Measurements from ENCODE around the gene MIB2.
"Not testable (repeated sequence)": the region's sequence is repeated elsewhere in the genome, so short reads cannot be mapped to it uniquely, and the experiment has no call there.

Gene MIB2

DNA sequence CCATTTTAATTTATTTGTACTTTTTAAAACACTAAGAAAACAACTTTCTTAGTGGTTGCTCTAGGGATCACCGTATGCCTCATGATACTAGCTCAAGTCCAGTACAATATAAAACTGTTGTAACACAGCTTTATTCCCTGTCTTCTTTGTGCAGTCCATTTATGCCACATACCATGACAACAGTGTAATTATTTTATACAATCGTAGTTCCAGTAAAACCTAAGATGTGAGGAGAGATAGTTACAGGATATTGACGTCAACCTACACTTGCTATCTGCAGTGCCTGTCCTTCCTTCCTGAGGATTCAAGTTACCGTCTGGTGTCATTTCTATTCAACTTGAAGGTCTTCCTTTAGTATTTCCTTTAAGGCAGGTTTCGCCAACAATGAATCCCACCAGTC lies 31.0 kb downstream of the MIB2 start:
- DNase-seq = not testable (repeated sequence)

DNA sequence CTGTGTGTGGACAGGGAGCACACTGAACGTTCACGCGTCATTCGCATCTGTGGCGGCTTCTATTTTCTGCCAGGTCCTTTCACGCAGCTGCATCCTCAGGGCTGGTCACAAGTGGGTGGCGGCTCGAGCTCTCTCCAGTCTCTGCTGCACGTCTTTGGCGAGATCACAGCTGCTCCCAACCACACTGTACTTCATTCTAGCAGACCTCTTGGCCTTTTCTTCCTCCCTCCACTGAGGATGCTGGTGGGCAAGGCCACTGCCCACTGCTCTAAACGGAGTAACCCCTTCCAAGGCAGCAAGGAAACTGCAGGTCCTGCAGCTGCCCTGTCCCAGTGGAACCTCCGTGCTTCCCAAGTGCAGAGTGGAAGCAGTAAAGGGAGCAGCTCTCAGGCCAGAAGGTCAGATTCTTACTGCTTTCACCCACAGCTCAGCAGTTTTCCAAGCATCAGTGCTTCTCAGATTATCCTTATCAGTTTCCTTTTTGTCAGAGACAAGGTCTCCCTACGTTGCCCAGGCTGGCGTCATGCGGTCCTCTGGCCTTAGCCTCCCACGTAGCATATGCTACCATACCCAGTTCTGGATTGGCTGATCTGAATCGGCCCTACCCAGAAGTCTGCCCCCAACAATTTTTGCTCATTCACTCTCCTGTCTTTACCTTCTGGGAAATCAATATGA lies 32.4 kb downstream of the MIB2 start:
- not testable (repeated sequence) for DNase-seq

DNA sequence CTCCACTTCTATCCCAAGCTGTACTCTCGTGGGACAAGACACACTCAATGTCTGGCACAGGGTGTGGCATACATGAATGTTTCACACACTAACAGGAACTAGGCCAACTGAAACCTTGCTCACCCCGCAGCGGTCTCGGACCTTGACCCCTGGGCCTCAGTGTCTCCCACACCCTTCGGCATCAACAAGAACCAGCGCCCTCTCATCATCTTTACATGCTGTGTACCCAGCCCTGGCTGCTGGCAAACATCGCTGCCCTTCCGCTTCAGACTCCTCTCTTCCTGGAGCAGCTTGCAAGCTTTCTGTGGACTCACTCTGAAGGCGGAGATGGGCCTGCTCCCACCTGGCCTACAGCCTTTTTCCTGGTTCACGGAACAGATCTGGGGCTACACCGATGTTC lies 33.0 kb downstream of the MIB2 start:
- DNase-seq = not testable (repeated sequence)

DNA sequence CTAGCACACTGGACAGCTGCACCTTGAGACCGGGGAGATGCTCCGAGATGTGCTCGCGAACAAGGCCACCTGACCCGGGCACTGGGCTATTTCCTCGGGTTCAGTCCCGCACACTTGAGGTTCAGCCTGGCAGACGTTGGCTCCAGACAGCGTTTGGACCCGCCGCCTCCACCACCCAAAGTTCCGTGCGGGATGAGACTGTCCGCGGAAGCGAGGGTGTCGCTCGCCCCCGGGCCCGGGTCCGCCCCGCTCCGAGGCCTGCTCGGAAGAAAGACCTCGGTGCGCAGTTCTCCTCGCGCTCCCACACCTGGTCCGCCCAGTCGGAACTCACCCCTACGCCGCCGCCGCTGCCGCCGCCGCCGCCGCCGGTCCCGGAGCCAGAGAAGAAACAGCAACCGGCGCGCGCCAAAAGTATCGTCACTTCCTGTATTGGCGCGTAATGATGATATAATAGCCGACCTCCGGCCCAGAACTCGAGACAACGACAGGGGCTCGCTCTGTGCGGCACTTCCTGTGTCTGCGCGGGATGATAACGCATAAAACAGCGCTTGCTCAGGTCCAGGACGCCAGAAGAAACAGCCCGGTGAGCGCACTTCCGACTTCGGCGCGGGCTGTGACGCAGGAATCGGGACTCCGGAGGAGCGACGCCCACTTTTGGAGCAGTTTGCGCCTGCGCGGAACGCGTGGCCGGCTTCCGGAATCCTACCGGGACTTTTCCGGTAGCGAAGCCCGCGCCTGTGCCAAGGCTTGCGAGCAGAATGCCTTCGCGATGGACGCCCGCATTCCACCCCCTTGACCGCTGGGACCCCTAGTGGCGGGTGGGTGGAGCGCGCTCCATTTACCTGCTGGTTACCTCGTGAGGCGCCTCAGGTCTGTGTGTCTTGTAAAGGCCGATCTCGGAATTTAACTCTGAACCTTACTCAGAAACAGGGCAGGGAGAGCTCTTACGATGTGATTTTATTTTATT lies 43.6 kb downstream of the MIB2 start, which contains the start of gene CDK11B:
CDK11B (minus strand) TSS at position 422 of the 967 bp plus-strand sequence. CDS start 1,519 bp downstream, outside the sequence.
- peak; percentile 23 to 98 (median 88) for DNase-seq

DNA sequence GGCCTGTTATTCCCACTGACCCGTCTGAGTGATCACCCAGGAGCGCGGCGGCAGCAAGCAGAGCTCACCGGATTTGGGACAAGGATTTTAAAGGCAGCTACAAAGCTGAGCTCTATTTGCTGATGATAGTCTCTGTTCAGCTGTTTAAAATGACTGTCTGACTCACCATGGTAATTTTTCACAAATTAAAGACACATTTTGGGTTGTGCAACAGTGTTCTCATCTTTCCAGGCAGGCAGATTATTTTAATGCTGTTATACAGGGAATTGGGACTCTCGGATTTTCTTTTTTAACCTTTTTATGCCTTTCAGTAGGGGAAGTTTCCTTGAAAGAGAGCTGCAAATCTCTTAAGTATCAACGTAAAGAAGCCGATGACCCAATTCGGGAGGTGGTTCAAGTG lies 47.1 kb downstream of the MIB2 start:
- not testable (repeated sequence) for DNase-seq

DNA sequence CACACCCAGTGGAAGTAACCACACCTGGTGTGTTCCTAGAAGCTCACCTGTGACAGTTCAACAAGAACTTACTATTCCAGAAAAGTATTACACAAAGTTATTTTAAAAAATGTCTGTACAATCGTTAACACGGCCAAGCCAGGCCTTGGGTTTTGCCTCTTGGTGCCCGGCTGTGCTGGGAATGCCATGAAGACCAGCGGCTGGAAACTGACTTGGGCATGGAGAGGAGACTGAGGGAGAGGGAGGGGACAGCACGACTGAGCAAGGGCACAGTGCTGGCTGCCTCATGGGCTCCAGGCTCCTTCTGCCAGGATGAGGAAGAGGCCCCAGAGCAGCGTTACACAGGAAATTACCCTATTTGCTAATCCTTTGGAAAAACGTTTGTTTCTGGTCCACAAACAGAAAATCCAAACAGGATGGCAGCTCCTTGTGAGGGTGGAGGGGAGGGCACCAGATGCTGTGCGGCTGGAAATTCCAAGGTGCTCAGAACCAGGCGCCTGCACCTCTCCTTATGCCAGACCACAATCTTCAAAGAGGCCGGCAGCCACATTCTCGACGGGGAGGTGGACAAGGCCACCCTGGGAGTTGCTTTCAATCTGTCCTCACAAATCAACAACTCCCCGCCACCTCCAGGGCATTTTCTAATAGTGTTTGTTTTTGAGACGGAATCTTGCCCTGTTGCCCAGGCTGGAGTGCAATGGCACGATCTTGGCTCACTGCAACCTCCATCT lies 47.7 kb downstream of the MIB2 start:
- DNase-seq = not testable (repeated sequence)

DNA sequence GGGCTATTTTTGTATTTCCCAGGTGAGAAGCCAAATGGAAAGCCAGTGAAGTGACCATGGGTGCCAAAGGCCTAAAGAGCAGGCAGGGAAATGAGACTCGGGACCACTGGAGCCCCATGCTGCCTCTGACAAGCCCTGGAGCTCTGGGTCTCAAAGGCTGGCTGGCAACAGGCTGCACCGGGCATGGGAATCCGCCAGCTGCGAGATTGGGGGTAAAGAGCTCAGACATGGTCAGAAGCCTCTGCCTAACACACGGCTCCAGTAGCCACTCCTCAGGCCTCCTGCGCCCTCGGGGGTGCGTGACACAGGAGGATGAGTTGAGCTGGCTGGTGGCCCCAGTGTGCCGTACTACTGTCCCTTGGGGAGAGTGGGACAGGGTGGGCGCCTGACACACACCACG lies 49.0 kb downstream of the MIB2 start:
- not testable (repeated sequence) for DNase-seq

DNA sequence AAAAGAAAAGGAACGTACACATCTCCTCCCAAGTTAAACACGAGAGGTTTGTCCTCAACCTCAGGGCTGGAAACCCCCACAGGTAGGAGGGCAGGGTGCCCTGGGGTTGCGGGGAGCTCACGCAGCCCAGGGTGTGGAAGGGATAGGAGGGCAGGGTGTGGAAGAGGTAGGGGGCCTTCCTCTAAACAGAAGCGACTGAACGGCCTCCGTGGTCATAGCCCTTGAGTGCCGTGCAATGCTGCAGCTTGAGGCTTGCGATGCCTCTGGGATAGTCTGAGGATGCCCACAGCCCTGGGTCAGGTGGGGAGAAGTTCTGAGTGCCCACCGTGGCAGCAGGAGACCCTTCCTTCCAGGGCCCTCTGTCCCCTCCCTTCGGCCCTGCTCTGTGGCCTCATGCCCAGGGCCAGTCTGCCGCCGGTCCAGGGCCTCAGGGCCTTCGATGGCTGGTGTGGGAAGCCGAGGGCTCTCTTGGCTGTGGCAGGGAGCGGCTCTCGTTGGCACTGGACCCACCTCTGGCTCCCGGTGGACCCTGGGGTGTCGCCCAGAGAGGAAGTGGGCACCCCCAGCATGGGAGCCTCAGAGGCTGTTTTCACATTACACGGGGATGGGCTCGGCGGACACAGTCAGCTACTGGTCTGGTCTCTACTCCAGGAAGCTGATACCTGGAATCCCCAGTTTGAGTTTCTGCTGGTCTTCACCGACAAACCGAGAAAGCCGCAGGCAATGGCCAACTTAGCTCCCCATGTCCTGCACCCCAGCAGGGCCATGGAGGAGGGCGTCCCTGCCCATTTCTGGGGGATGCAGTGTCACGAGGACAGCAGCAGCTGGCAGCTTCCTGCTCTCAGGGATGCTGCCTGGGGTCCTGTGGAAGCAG lies 49.9 kb downstream of the MIB2 start:
- no peak for DNase-seq

DNA sequence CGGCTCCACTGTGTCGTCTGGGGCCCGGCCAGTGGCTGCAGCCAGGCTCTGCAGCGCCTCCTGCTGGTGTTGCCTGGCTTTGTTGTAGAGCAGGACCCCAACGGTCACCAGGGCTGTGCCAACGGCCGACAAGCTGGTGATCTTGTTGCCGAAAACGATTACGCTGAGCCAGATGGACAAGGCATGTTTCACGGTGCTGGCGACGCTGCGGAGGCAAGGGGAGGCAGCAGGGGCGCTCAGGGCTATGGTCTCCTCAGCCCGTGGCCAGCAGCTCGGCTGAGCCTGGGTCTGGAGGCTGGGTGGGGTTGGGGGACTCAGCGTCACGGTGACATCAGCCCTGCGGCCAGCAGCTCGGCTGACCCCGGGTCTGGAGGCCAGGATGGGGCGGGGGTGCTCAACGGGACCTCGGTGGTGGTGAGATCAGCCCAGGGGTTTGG lies 50.5 kb downstream of the MIB2 start:
- DNase-seq = no peak

DNA sequence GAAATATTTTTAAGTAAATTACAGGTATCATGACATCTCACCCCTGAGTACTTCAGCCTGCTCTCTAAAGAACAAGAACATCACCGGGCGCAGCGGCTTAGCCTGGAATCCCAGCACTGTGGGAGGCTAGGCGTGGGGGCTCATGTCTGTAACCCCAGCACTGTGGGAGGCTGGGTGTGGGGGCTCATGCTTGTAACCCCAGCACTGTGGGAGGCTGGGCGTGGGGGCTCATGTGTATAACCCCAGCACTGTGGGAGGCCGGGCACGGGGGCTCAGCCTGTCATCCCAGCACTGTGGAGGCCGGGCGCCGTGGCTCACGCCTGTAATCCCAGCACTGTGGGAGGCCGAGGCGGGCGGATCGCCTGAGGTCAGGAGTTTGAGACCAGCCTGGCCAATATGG lies 51.2 kb downstream of the MIB2 start:
- no peak for DNase-seq

DNA sequence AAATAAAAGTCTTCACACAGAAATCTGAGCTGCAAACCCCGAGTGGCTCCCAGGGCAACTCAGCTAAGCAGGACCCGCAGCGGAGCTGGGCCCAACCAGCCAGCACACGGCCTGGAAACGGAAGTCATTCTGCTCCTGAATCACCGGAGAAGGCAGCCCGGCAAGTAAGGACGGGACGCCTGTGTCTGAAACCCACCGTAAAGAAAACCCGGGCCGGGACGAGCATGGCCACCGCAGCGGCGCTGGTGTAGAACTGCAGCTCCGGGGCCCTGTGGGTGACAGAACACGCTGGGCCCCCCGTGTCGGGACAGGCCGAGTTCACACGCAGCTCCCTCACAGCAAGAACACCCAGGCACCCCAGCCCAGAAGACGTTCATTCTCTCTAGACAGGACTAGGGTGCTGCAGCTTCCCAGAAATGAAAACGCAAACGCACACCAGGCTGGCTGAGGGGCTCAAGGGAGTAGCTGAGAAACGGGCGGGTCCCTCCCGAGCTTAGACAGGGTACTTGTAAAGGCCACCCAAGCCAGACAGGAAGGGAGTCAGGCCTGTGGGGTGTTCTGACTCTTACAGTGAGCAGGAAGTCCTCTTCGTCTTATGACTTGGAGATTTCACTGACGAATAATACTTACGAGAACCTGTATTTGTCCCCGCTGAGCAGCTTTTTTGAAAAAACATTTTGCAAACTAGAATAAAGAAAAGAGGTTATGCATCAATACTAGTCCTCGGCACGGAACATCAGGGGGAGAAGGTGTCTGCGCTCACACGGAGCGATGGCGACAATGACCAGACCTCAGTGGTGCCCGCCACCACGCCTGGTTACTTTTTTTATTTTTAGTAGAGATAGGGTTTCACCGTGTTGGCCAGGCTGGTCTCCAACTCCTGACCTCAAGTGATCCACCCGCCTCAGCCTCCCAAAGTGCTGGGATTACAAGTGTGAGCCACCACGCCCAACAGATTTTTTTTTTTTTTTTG lies 54.5 kb downstream of the MIB2 start:
- no peak for DNase-seq

DNA sequence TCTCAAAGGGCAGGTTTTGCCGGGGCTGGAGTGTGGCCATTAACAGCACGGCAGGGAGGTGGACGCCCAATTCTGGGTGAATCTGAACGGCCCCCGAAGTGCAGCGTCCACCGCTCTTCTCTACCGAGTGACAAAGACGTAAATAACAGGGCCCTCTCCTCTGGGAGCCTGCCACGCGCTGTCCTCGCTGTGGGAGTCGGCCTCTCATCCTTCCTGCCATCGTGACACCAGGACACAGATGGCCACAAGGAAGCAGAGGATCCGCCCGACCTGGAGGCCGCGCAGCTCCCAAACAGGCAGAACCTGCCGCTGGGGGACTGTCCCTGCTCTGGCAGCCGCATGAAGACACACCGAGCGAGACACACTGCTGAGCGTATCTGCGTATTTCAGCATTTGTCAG lies 55.6 kb downstream of the MIB2 start:
- DNase-seq = no peak

DNA sequence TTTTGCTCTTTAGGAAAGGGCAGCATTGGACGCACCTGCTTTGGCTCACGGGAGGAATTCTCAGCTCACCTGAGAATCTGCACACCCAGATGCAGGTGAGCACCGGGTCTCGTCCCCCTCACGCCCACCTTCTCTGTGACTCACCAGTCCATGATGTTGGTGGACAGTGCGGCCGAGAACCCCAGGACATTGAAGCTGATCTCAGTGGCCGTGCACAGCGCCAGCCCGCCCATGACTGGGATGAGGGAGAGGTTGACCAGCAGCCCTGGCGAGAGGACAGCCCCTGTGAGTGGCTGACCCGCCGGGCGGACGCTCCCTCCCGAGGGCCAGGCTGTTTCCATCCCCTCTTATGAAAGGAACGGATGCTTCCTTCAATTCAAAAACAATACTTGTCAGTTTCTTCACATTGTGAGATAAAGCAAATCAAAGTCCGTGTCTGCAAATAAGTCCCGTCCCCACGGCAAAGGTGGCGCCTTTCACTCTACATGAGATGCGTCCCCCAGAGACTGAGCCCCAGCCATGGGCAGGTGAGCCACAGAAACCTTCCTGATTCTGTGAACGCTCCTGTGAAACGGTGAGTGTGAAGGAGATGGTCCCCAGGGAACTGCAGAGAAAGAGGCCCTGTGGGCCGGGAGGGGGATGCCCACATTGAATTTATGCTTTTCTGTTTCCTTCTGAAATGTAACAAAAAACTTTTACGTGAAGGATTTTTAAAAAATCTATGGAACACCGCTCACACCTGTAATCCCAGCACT lies 56.2 kb downstream of the MIB2 start:
- DNase-seq = no peak

DNA sequence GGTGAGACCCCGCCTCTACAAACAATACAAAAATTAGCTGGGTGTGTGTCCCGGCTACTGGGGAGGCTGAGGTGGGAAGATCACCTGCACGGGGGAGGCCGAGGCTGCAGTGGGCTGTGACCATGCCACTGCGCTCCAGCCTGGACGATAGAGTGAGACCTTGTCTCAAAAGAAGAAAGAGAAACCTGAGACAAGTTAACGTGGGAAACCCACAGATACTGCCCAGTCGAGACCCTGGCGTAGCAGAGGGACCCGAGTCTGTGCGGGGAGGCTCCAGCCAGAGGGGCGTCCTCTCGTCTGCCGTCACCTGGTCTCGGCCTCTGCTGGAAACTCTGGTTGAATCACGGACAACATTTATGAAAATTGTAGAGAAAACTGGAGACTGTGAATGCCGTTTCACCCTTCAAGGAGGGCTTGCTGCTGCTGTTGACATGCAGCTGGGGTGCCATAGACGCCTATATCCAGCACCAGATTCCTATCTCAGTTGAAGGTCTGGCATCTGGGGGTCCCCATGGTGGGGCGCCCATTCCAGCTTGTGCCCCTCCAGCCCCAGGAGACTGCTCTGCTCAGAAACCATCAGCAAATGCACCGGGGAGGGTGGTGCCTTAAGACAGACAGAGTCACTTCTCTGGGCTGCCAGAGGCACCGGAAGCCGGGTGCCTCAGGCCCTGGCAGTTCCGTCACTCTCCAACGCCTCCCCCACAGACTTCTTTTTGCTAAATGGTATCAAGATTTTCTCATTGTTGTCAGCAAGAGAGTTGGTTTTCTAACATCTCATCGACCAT lies 57.1 kb downstream of the MIB2 start:
- DNase-seq = no peak

DNA sequence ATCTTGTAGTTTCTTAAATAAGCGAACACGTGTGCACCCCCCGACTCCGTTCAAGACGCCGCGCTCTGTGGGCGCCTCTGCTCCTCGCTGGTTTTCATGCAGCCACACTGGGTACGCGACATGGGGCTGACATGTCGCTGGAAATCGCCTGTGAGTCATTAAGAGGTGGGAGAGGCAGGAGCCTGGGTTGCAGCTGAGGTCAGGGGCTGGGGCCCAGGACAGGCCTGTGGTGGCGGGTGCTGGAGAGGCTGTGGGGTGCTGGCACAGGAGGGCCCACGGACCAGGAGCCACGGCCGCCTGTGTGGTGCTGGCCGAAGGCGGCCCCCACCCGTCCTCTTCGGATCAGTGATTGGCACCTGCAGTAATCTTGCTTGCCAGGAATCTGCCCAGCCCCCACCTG lies 59.5 kb downstream of the MIB2 start:
- DNase-seq = not testable (repeated sequence)

DNA sequence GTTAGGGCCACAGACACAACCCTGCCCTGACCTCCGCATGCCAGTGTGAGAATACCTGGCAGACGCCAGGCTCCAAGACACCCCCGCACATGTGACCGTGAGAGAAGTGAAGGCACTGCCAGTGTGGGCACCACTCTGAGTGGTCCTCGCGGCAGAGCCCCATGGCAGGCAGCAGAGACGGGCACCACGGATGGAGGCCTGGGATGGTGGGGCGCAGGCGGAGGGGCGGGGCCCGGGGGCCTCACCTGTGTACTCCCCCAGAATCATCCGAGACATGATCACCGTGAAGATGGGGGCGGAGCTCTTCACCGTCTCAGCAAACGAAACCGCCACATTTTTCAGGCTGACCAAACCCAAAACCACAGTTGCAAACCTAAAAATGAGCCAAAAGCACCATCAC lies 59.9 kb downstream of the MIB2 start:
- DNase-seq = not testable (repeated sequence)

DNA sequence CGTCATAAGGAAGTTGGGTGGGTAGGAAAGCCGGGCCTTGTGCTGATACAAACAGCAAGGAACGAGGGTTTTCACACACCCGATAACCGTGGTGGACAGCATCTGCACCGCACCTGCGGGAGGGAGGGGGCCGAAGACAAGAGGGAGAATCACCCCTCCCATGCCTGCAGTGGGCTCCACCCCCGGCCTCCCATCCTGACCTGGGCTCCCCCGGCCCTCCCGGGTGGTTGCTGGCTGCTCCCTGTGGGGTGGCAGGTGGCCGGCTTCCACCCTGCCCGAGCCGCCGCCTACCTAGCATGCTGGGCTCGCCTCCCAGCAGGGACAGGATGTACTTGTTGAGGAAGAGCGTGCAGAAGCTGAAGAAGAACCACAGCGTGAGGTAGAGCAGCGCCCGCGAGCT lies 60.8 kb downstream of the MIB2 start:
- not testable (repeated sequence) for DNase-seq

Measured in amygdala (tissue), 56 donors.